IPS DF 6.9 (cell line): ENCODE results near the gene ZNF746.

Experiments
- DNase-seq: peaks from one replicate; pipeline ENCODE4 v3.0.0-alpha.2; 2013; ENCODE audit warnings: low read depth, low spot score
- H3K27ac ChIP-seq: one replicate; pipeline ENCODE4 v1.5.1; 2013; ENCODE audit warnings: low read length, control low read depth
- H3K27me3 ChIP-seq: 2 replicates; pipeline ENCODE4 v1.6.1; 2013; ENCODE audit warnings: mild to moderate bottlenecking, low read length; ENCODE audit not compliant: control insufficient read depth, insufficient read depth
- H3K36me3 ChIP-seq: 2 replicates; pipeline ENCODE4 v1.6.1; 2013; ENCODE audit warnings: low read length; ENCODE audit not compliant: control insufficient read depth, insufficient read depth
- H3K4me1 ChIP-seq: 2 replicates; pipeline ENCODE4 v1.6.1; 2013; ENCODE audit warnings: low read length; ENCODE audit not compliant: control insufficient read depth, insufficient read depth
- H3K4me3 ChIP-seq: 2 replicates; pipeline ENCODE4 v1.5.1; 2013; ENCODE audit warnings: mild to moderate bottlenecking, low read length
- H3K9me3 ChIP-seq: 2 replicates; pipeline ENCODE4 v1.6.1; 2013; ENCODE audit warnings: low read length, inconsistent platforms; ENCODE audit not compliant: control insufficient read depth, insufficient read depth
- WGBS: extraction: QIAGEN DNeasy Blood & Tissue Kit; methylation state at CpG from one replicate; pipeline ENCODE4 v1.1.7; 2013; ENCODE audit warnings: mixed read lengths, missing lambda C conversion rate; ENCODE audit not compliant: insufficient read length, insufficient coverage; 5-methylcytosine and 5-hydroxymethylcytosine counted together

Gene ZNF746

GRCh38 chr7:149427096-149427680 lies 70.4 kb downstream of the ZNF746 start:
- no peak for DNase-seq
- WGBS: no CpG with 5 or more reads among the region's 4 CpGs

GRCh38 chr7:149423449-149424110 lies 74.0 kb downstream of the ZNF746 start:
- Histone ChIP-seq H3K4me1 (no peaks in the 10 kb centered on the region), H3K27ac (no peak overlapping the region), H3K27me3 (no peaks in the 10 kb centered on the region), H3K4me3 (no peak overlapping the region), H3K9me3 (no peaks in the 10 kb centered on the region), H3K36me3 (no peaks in the 10 kb centered on the region)
- WGBS: no CpG with 5 or more reads among the region's 24 CpGs
- DNase-seq: no peak

More at GRCh38 chr7:149427096-149427680, 70.4 kb downstream of the ZNF746 start:
- no peak overlapping the region for H3K4me3 ChIP-seq
- peaks cover 5% of the 10 kb centered on the region for H3K36me3 ChIP-seq
- no peaks in the 10 kb centered on the region for H3K4me1 ChIP-seq
- no peak overlapping the region for H3K27ac ChIP-seq
- no peaks in the 10 kb centered on the region for H3K27me3 ChIP-seq
- H3K9me3 ChIP-seq: no peaks in the 10 kb centered on the region

- no CpG with 5 or more reads among the region's 35 CpGs for WGBS
- no peaks in the 10 kb centered on the region for H3K9me3 ChIP-seq
- no peak overlapping the region for H3K27ac ChIP-seq
- peak overlapping the region; percentile 10; the same call in 1 of the 2 replicates for H3K4me3 ChIP-seq
- no peaks in the 10 kb centered on the region for H3K27me3 ChIP-seq
- DNase-seq: no peak
- no peaks in the 10 kb centered on the region for H3K36me3 ChIP-seq
- H3K4me1 ChIP-seq: no peaks in the 10 kb centered on the region
Measured at GRCh38 chr7:149422914-149423301, 74.7 kb downstream of the ZNF746 start.
